Smooth muscle cell (in vitro differentiated cells): ENCODE results near the gene ATRAID. TPM values are rescaled to one million over a fixed set of nuclear protein-coding genes. Genes with fewer than 3 reads are reported as not detected.

Source experiments
- DNase-seq: peaks from one replicate; lab custom pipeline; 2025; ENCODE audit not compliant: unreplicated experiment; lab: John Stamatoyannopoulos, UW
- H2AFZ ChIP-seq: fragments of 200-600 bp; sonication (generic); 2 replicates; pipeline ENCODE4 v1.6.0; 2016; ENCODE audit warnings: antibody characterized with exemption, low read depth, mild to moderate bottlenecking
- H3F3A ChIP-seq: fragments of 200-600 bp; sonication (generic); 2 replicates; pipeline ENCODE4 v1.6.0; 2017; ENCODE audit warnings: antibody characterized with exemption, low read depth
- H3K27ac ChIP-seq: fragments of 200-600 bp; sonication (generic); 2 replicates; pipeline ENCODE4 v1.5.1; 2016; ENCODE audit warnings: low read depth, mild to moderate bottlenecking
- H3K27me3 ChIP-seq: fragments of 200-600 bp; sonication (generic); 2 replicates; pipeline ENCODE4 v1.6.1; 2016; ENCODE audit warnings: low read depth, mild to moderate bottlenecking
- H3K36me3 ChIP-seq: fragments of 200-600 bp; sonication (generic); 2 replicates; pipeline ENCODE4 v1.5.1; 2016; ENCODE audit warnings: low read depth
- H3K4me1 ChIP-seq: fragments of 200-600 bp; sonication (generic); 2 replicates; pipeline ENCODE4 v1.5.1; 2016; ENCODE audit warnings: low read depth
- H3K4me2 ChIP-seq: fragments of 200-600 bp; sonication (generic); 2 replicates; pipeline ENCODE4 v1.6.0; 2016; ENCODE audit warnings: mild to moderate bottlenecking
- H3K4me3 ChIP-seq: fragments of 200-600 bp; sonication (generic); 2 replicates; pipeline ENCODE4 v1.5.1; 2016; ENCODE audit warnings: mild to moderate bottlenecking
- H3K79me2 ChIP-seq: fragments of 200-600 bp; sonication (generic); 2 replicates; pipeline ENCODE4 v1.6.0; 2016; ENCODE audit warnings: low read depth, mild to moderate bottlenecking
- H3K9ac ChIP-seq: fragments of 200-600 bp; sonication (generic); 2 replicates; pipeline ENCODE4 v1.6.0; 2016; ENCODE audit warnings: low read depth
- H3K9me3 ChIP-seq: fragments of 200-600 bp; sonication (generic); replicated peaks from 2 replicates; pipeline ENCODE4 v1.5.1; 2016; ENCODE audit warnings: low read depth
- H4K20me1 ChIP-seq: fragments of 200-600 bp; sonication (generic); 2 replicates; pipeline ENCODE4 v1.6.0; 2016; ENCODE audit warnings: low read depth
- CTCF ChIP-seq: fragments of 200-600 bp; sonication (generic); IDR thresholded peaks from 2 replicates; pipeline ENCODE4 v1.5.1; 2017; ENCODE audit warnings: borderline replicate concordance, mild to moderate bottlenecking, antibody characterized with exemption; ENCODE audit not compliant: insufficient read depth, poor library complexity, severe bottlenecking
- WGBS: methylation state at CpG from one replicate; pipeline ENCODE4 v1.1.7; 2016; ENCODE audit warnings: low lambda C conversion rate; 5-methylcytosine and 5-hydroxymethylcytosine counted together
- polyA plus RNA-seq: library from polyadenylated mRNA; unstranded; fragments of >200 nt; fragmentation: Nextera tagmentation; extraction: Ambion mirVana; gene quantifications from 2 replicates; pipeline ENCODE4 v1.2.1, GENCODE V29; 2016
- total RNA-seq: library from RNA; depleted of rRNA; stranded (reverse); fragments of >200 nt; gene quantifications from 2 replicates; pipeline ENCODE4 v1.2.3, GENCODE V29; 2014

ATRAID gene
- total and polyA plus RNA-seq, 2 experiments from 2014 or later, result 233 to 335 TPM

- Histone ChIP-seq H3K27ac (no peak overlapping the region), H3K9me3 (no peaks in the 10 kb centered on the region), H2AFZ (no peak overlapping the region), H3F3A (peaks cover 4% of the 10 kb centered on the region), H3K36me3 (no peaks in the 10 kb centered on the region), H3K79me2 (no peaks in the 10 kb centered on the region), H3K9ac (no peak overlapping the region), H3K4me2 (no peak overlapping the region), H3K4me3 (no peak overlapping the region), H3K27me3 (peaks cover 15% of the 10 kb centered on the region), H4K20me1 (no peaks in the 10 kb centered on the region), H3K4me1 (peaks cover 1% of the 10 kb centered on the region)
- TF ChIP-seq CTCF, result no peak
- WGBS, result 85% methylated on average over 3 of the region's 3 CpGs
- no peak for DNase-seq
These were observed 32.4 kb upstream of the ATRAID start for GRCh38 chr2:27179344-27180000.

GRCh38 chr2:27182346-27182745 lies 29.5 kb upstream of the ATRAID start:
- peaks cover 15% of the 10 kb centered on the region for H3K27me3 ChIP-seq
- no peak overlapping the region for H2AFZ ChIP-seq
- H3K9me3 ChIP-seq, result no peaks in the 10 kb centered on the region
- no peaks in the 10 kb centered on the region for H4K20me1 ChIP-seq
- H3K9ac ChIP-seq, result no peak overlapping the region
- no peaks in the 10 kb centered on the region for H3K79me2 ChIP-seq
- H3F3A ChIP-seq, result peaks cover 5% of the 10 kb centered on the region
- H3K27ac ChIP-seq, result peak overlapping the region; percentile 2
- no peak for DNase-seq
- no peaks in the 10 kb centered on the region for H3K36me3 ChIP-seq
- no peaks in the 10 kb centered on the region for H3K4me1 ChIP-seq
- WGBS, result 39% methylated on average over 4 of the region's 4 CpGs
- H3K4me3 ChIP-seq, result no peak overlapping the region
- peak overlapping the region; percentile 33 for H3K4me2 ChIP-seq
- TF ChIP-seq CTCF, result no peak

- H3K27me3 ChIP-seq, result peaks cover 3% of the 10 kb centered on the region
- H3K79me2 ChIP-seq, result no peaks in the 10 kb centered on the region
- no peaks in the 10 kb centered on the region for H3K9me3 ChIP-seq
- no peak overlapping the region for H3K27ac ChIP-seq
- H3K4me1 ChIP-seq, result no peaks in the 10 kb centered on the region
- DNase-seq, result no peak
- no peak overlapping the region for H2AFZ ChIP-seq
- H3K36me3 ChIP-seq, result no peaks in the 10 kb centered on the region
- H3K9ac ChIP-seq, result no peak overlapping the region
- WGBS, result 67% methylated on average over 4 of the region's 4 CpGs
- TF ChIP-seq CTCF, result no peak
- H3K4me2 ChIP-seq, result no peak overlapping the region
- no peaks in the 10 kb centered on the region for H4K20me1 ChIP-seq
- no peak overlapping the region for H3K4me3 ChIP-seq
- peaks cover 5% of the 10 kb centered on the region for H3F3A ChIP-seq
These were observed 27.7 kb upstream of the ATRAID start for GRCh38 chr2:27184115-27184514.

GRCh38 chr2:27185331-27186026 lies 26.4 kb upstream of the ATRAID start:
- H3K9ac ChIP-seq, result no peak overlapping the region
- DNase-seq, result no peak
- H3K9me3 ChIP-seq, result no peaks in the 10 kb centered on the region
- H4K20me1 ChIP-seq, result no peaks in the 10 kb centered on the region
- WGBS, result 22% methylated on average over 6 of the region's 6 CpGs
- no peak overlapping the region for H2AFZ ChIP-seq
- peak overlapping the region; percentile 68 for H3K4me2 ChIP-seq
- H3K27ac ChIP-seq, result peak overlapping the region; percentile 54
- H3K79me2 ChIP-seq, result no peaks in the 10 kb centered on the region
- TF ChIP-seq CTCF, result no peak
- H3K27me3 ChIP-seq, result no peaks in the 10 kb centered on the region
- no peaks in the 10 kb centered on the region for H3K36me3 ChIP-seq
- no peaks in the 10 kb centered on the region for H3K4me1 ChIP-seq
- H3F3A ChIP-seq, result peaks cover 5% of the 10 kb centered on the region
- H3K4me3 ChIP-seq, result no peak overlapping the region
